ENCODE results near the gene HIPK3.

DNA sequence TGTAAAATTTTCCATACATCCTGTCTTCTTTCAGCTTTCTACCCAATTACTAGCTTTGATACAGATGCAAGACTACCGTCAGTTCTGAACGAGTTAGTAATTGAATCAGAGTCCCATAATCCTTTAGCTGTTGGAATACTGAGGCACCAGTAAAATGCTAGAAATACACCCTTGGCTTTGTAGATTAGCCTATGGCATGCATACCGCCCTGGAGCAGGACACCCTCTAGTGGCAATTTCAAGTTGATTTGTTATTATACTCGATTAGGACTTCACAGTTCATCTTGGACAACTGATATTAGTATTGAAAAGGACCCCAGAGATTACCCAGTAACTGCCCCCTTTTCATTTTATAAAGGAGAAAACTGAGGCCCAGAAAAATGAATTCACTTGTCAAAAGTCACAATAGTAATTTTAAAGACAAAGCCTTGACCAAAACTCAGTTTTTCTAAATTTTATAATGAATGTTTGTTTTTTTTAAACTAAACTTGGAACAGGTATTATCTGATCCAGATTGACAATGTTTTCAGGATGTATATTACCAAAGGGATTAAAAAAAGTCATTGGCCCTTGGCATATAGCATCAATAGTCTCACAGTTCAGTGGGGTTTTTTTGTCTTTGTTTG lies 72.6 kb downstream of the HIPK3 start:
- TF ChIP-seq, protein P1, sequence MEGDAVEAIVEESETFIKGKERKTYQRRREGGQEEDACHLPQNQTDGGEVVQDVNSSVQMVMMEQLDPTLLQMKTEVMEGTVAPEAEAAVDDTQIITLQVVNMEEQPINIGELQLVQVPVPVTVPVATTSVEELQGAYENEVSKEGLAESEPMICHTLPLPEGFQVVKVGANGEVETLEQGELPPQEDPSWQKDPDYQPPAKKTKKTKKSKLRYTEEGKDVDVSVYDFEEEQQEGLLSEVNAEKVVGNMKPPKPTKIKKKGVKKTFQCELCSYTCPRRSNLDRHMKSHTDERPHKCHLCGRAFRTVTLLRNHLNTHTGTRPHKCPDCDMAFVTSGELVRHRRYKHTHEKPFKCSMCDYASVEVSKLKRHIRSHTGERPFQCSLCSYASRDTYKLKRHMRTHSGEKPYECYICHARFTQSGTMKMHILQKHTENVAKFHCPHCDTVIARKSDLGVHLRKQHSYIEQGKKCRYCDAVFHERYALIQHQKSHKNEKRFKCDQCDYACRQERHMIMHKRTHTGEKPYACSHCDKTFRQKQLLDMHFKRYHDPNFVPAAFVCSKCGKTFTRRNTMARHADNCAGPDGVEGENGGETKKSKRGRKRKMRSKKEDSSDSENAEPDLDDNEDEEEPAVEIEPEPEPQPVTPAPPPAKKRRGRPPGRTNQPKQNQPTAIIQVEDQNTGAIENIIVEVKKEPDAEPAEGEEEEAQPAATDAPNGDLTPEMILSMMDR (IDR thresholded peaks at IDR 0.05 in 4 of 5, conservative IDR thresholded peaks at IDR 0.05 in 1 of 5) = peak; percentile 57 to 72 (median 64)
- no peak for TF ChIP-seq POLR2A (IDR thresholded peaks at IDR 0.05)

Measured in gastrocnemius medialis (tissue), 4 donors.